ENCODE measurements around the gene ZNF212. TPM values are rescaled to one million over a fixed set of nuclear protein-coding genes. Genes with fewer than 3 reads are reported as not detected.
A peak's percentile ranks its signal among the peaks of the same experiment; 100 is the strongest.
"Not testable (repeated sequence)": the region's sequence is repeated elsewhere in the genome, so short reads cannot be mapped to it uniquely, and the experiment has no call there.

ZNF212 gene
- total RNA-seq, 4 donors from 2014 or later = 3.7 to 7.5 (median 4.7) TPM

DNA sequence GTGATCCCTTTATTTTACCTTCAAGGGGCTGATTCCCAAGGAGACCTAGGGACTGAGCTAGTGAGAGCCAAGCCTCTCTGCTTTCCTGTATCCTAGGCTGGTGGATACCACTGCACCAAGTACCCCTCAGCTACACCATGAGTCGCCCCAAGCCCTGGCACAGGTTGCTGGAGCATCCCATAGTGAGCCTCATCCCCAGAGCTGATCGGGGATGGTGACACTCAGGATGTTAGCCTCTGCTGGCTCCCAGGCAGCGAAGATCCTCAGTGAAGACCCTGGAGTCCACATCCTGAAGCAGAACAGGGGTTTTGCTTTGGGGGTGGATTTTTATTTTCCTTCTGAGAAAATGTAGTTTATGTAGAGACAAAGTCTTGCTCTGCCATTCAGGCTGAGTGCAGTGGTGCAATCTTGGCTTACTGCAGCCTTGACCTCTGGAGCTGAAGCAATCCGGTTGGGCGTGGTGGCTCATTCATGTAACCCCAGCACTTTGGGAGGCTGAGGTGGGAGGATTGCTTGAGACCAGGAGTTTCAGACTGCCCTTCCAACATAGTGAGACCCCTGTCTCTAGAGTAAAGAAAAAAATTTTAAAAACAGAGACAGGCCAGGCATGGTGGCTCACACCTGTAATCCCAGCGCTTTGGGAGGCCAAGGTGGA lies 12.5 kb upstream of the ZNF212 start:
- no peaks in the 10 kb centered on the region for H3K27me3 ChIP-seq
- DNase-seq (no peak), ATAC-seq (no peak)
- intact Hi-C loops (cut with DNase I; ENCODE audit: low total_unique reads) = no loop called here
- no peak overlapping the region for H3K27ac ChIP-seq
- in situ Hi-C loops (cut with MboI; ENCODE audit: low sequenced_read_pairs in 4 of 4) = no loop called here
- no peak overlapping the region for H3K4me3 ChIP-seq
- TF ChIP-seq, protein P1, sequence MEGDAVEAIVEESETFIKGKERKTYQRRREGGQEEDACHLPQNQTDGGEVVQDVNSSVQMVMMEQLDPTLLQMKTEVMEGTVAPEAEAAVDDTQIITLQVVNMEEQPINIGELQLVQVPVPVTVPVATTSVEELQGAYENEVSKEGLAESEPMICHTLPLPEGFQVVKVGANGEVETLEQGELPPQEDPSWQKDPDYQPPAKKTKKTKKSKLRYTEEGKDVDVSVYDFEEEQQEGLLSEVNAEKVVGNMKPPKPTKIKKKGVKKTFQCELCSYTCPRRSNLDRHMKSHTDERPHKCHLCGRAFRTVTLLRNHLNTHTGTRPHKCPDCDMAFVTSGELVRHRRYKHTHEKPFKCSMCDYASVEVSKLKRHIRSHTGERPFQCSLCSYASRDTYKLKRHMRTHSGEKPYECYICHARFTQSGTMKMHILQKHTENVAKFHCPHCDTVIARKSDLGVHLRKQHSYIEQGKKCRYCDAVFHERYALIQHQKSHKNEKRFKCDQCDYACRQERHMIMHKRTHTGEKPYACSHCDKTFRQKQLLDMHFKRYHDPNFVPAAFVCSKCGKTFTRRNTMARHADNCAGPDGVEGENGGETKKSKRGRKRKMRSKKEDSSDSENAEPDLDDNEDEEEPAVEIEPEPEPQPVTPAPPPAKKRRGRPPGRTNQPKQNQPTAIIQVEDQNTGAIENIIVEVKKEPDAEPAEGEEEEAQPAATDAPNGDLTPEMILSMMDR (IDR thresholded peaks at IDR 0.05 in 4 of 5, conservative IDR thresholded peaks at IDR 0.05 in 1 of 5) = no peak
- no peak for TF ChIP-seq POLR2A (IDR thresholded peaks at IDR 0.05)
- no peaks in the 10 kb centered on the region for H3K9me3 ChIP-seq
- H3K36me3 ChIP-seq = peaks cover 0 to 33% of the 10 kb centered on the region in 2 donors
- no peaks in the 10 kb centered on the region for H3K4me1 ChIP-seq

DNA sequence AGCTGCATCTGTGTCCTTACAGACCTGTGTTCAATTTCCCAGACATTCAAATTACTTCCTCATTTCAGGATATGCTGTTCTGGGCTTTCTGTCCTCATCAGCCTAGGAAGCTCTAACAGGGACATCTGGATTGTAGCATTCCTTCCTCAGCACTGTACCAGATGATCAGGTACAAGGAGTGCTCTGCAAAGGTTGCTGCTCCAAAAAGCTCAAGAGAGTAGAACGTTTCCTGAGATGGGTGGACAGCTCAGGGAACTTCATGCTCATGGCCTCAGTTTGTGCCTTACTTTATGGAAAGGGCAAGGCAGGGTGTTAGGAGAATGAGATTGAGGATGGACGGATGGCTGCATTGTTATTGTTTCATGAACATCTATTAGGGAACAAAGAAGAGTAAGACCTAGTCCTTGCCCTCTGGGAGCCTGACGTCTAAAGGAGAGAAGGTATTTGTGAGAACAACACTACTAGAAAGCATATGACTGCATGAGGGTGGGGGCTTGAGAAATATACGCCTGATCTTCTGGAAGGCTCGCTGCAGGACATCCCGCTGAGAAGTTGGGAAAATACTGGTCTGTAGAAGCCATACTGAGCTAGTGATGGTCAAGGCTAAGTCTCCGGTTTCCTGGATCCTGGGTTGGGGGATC lies 10.5 kb upstream of the ZNF212 start:
- peaks cover 0 to 17% of the 10 kb centered on the region in 2 donors for H3K36me3 ChIP-seq
- peaks cover 0 to 8% (median 0%) of the 10 kb centered on the region in 3 donors for H3K27me3 ChIP-seq
- ATAC-seq (no peak), DNase-seq (no peak)
- intact Hi-C loops (cut with DNase I; ENCODE audit: low total_unique reads) (no loop called here), in situ Hi-C loops (cut with MboI; ENCODE audit: low sequenced_read_pairs in 4 of 4) (no loop called here)
- no peak overlapping the region for H3K4me3 ChIP-seq
- H3K4me1 ChIP-seq = no peaks in the 10 kb centered on the region
- TF ChIP-seq POLR2A (IDR thresholded peaks at IDR 0.05) = no peak
- TF ChIP-seq, protein P1 (IDR thresholded peaks at IDR 0.05 in 4 of 5, conservative IDR thresholded peaks at IDR 0.05 in 1 of 5) = no peak
- no peak overlapping the region for H3K27ac ChIP-seq
- no peaks in the 10 kb centered on the region for H3K9me3 ChIP-seq

DNA sequence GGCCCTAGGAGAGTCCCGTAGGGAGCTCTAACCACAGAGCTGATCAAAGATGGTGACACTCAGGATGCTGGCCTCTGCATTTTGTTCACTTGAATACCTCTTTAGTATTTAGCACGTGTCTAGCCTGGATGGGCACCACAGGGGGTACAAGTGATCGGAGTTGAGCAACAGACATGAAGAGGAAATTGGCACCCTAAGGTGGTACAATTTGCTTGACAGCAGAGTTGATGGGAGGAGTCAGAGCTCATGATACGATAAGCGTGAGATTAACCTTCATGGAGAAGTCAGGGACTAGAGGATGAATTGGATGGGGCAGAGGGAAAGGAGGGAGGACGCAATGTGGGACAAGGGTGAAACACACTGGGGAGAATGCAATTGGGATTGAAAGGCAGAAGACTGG lies 9.9 kb upstream of the ZNF212 start:
- no peak overlapping the region for H3K27ac ChIP-seq
- no peak overlapping the region for H3K4me3 ChIP-seq
- H3K27me3 ChIP-seq = peaks cover 0 to 8% (median 0%) of the 10 kb centered on the region in 3 donors
- TF ChIP-seq, protein P1 (IDR thresholded peaks at IDR 0.05 in 4 of 5, conservative IDR thresholded peaks at IDR 0.05 in 1 of 5) = no peak
- no peak for TF ChIP-seq POLR2A (IDR thresholded peaks at IDR 0.05)
- peaks cover 0 to 17% of the 10 kb centered on the region in 2 donors for H3K36me3 ChIP-seq
- H3K4me1 ChIP-seq = no peaks in the 10 kb centered on the region
- peak in 1 of 2 donors; percentile 35 for ATAC-seq
- in situ Hi-C loops (cut with MboI; ENCODE audit: low sequenced_read_pairs in 4 of 4) (no loop called here), intact Hi-C loops (cut with DNase I; ENCODE audit: low total_unique reads) (no loop called here)
- DNase-seq = no peak
- no peaks in the 10 kb centered on the region for H3K9me3 ChIP-seq

DNA sequence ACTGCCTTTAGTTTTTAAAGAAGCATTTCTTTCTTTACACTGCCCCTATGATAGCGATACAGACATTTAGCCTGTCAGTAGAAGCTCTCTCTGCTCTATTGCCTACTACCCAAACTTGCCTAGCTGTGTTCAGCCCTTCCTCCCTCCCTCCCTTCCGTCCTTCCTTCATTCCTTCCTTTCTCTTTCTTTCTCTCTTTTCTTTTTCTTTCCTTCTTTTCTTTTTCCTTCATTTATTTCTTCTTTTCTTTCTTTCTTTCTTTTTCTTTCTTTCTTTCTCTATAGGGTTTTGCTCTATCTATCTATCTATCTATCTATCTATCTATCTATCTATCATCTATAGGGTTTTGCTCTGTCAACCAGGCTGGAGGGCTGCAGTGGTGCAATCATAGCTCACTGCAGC lies 7.1 kb upstream of the ZNF212 start:
- no peak for ATAC-seq
- in situ Hi-C loops (cut with MboI; ENCODE audit: low sequenced_read_pairs in 4 of 4) = no loop called here
- no peak for TF ChIP-seq POLR2A (IDR thresholded peaks at IDR 0.05)
- TF ChIP-seq, protein P1 (IDR thresholded peaks at IDR 0.05 in 4 of 5, conservative IDR thresholded peaks at IDR 0.05 in 1 of 5) = no peak

DNA sequence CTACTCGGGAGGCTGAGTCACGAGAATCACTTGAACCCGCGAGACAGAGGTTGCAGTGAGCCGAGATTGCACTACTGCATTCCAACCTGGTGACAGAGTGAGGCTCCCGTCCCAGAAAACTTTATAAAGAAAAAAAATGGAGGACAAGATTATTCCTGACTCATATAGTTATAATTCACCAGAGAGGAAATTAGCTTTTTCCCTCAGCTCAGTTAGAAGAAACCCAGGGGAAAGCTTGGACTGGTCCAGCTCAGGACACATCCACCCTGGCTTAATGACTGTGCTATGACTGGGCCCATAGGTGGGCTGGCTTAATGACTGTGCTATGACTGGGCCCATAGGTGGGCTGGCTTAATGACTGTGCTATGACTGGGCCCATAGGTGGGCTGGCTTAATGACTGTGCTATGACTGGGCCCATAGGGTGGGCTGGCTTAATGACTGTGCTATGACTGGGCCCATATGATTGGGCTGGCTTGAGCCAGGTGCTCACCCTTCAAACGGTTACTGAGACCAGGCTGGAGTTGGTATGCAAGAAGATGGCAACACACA lies 5.7 kb upstream of the ZNF212 start:
- H3K27ac ChIP-seq; H3K4me3 ChIP-seq; H3K36me3 ChIP-seq; H3K9me3 ChIP-seq; in situ Hi-C loops (cut with MboI; ENCODE audit: low sequenced_read_pairs in 4 of 4); H3K27me3 ChIP-seq; intact Hi-C loops (cut with DNase I; ENCODE audit: low total_unique reads); DNase-seq; ATAC-seq; H3K4me1 ChIP-seq: not testable (repeated sequence)

More for the DNA sequence above, 7.1 kb upstream of the ZNF212 start:
- H3K4me1 ChIP-seq = no peaks in the 10 kb centered on the region
- DNase-seq = no peak
- no peak overlapping the region for H3K4me3 ChIP-seq
- no peaks in the 10 kb centered on the region for H3K36me3 ChIP-seq
- H3K27me3 ChIP-seq = peaks cover 0 to 8% (median 0%) of the 10 kb centered on the region in 3 donors
- H3K9me3 ChIP-seq = no peaks in the 10 kb centered on the region
- intact Hi-C loops (cut with DNase I; ENCODE audit: low total_unique reads) = no loop called here
- H3K27ac ChIP-seq = no peak overlapping the region

Measured in gastrocnemius medialis (tissue), 4 donors.